Suprapubic skin (tissue), 3 donors: ENCODE measurements around the gene GRK5.

Experiments used
- POLR2A ChIP-seq, 2 donors: fragments of 450-650 bp; IDR thresholded peaks; one replicate each; pipeline ENCODE4 v1.6.1; 2017; ENCODE audit warnings: antibody characterized with exemption in 2 of 2, mild to moderate bottlenecking in 2 of 2, moderate library complexity in 2 of 2
- TF ChIP-seq, protein P1 (sequence below), 2 donors: fragments of 200-600 bp in 1 of 2; fragments of 450-650 bp in 1 of 2; sonication (generic) in 1 of 2; IDR thresholded peaks; one replicate each; pipeline ENCODE4 v1.5.1; 2016 to 2019; ENCODE audit warnings: antibody characterized with exemption in 2 of 2, mild to moderate bottlenecking in 1 of 2, moderate library complexity in 1 of 2

DNA sequence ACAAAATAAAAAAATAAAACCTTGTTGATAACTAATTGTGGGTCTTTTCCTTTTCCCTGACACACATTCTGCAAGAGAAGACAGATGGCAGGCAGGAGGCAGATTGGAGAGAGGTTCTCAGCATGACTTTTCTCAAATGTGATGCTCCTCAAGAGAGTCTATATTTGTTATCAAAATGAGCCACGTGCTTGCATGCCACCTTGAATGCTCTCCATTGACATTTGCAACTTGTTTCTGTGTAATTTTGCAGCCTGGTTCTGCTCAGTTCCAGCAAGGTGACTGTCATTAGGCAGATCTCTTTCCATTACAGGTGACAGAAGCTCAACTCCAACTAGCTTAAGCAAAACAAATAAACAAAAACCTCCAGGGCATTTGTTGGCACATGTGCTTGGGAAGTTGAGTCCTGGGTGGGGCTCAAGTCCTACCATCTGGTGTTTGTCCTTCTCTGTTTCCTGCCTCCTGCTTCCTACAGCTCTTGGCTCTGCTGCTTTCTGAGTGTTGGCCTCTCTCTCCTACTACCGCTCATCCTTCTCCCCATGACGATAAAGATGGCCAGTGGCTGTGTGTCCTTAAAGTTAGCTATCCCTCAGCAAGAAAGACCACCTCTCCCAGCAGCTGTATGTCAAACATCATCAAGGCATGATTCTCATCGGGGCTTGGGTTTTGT lies 56.7 kb downstream of the GRK5 start:
- TF ChIP-seq, protein P1, sequence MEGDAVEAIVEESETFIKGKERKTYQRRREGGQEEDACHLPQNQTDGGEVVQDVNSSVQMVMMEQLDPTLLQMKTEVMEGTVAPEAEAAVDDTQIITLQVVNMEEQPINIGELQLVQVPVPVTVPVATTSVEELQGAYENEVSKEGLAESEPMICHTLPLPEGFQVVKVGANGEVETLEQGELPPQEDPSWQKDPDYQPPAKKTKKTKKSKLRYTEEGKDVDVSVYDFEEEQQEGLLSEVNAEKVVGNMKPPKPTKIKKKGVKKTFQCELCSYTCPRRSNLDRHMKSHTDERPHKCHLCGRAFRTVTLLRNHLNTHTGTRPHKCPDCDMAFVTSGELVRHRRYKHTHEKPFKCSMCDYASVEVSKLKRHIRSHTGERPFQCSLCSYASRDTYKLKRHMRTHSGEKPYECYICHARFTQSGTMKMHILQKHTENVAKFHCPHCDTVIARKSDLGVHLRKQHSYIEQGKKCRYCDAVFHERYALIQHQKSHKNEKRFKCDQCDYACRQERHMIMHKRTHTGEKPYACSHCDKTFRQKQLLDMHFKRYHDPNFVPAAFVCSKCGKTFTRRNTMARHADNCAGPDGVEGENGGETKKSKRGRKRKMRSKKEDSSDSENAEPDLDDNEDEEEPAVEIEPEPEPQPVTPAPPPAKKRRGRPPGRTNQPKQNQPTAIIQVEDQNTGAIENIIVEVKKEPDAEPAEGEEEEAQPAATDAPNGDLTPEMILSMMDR (IDR thresholded peaks at IDR 0.05): no peak
- no peak for TF ChIP-seq POLR2A (IDR thresholded peaks at IDR 0.05)
